Fibroblast of skin of right quadriceps (primary cell): ENCODE results near the gene RNPEP.
A peak's percentile ranks its signal among the peaks of the same experiment; 100 is the strongest.
"Not testable (repeated sequence)": the region's sequence is repeated elsewhere in the genome, so short reads cannot be mapped to it uniquely, and the experiment has no call there.

Experiments used
- DNase-seq: peaks from one replicate; pipeline ENCODE4 v3.0.0-alpha.2; 2013

The RNPEP gene

DNA sequence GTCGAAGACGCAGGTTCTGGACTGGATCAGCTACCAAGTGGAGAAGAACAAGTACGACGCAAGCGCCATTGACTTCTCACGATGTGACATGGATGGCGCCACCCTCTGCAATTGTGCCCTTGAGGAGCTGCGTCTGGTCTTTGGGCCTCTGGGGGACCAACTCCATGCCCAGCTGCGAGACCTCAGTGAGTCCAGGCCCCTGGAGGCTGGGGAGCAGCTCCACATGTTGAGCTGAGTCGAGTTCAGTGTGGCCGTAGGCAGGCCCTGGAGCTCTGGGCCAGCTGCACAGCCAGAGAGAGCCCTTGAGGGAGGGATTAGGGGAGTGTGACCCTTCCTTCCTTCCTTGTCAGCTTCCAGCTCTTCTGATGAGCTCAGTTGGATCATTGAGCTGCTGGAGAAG is 29.5 kb downstream of the RNPEP start:
- no peak for DNase-seq

DNA sequence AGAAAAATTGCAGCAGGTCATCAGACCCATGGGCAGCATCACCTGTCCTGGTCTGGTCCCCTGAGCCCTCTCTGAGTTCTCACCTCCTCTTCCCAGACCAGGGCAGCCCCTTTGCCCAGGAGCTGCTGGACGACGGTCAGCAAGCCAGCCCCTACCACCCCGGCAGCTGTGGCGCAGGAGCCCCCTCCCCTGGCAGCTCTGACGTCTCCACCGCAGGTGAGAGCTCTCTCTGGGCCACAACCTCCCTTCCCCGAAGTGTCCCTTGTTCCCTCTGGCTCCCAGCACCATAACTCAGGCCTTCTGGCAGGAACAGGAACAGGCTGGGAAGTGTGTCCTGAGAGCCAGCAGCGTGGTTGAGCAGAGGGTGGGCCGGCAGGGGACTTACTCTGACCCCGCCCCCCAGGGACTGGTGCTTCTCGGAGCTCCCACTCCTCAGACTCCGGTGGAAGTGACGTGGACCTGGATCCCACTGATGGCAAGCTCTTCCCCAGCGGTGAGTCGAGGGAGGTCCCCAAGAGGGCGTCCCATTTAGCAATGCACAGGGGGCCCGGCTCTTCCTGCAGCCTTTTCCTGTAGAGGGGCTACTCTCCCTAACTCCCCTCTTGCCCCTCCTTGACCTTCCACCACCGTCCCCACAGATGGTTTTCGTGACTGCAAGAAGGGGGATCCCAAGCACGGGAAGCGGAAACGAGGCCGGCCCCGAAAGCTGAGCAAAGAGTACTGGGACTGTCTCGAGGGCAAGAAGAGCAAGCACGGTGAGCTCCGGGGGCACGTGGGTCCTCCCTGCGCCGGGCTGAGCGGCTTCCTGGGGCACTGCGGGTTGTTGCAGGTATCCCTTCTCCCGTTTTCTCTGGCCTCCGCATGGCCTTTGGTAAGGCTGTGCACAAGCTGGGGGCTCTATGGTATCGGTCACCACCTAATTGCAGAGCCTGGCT is 30.4 kb downstream of the RNPEP start:
- DNase-seq = no peak

DNA sequence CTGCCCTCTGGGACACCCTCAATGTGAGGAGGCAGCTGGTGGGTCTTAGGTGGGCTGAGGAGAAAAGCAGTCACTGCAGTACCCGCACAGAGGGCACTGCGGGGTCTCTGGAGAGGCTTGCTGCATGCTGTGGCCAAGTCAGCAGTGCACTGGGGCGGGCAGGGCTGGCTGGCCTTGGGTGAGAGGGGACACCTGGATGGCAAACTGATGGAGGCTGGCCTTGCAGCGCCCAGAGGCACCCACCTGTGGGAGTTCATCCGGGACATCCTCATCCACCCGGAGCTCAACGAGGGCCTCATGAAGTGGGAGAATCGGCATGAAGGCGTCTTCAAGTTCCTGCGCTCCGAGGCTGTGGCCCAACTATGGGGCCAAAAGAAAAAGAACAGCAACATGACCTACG is 31.2 kb downstream of the RNPEP start:
- DNase-seq = no peak

DNA sequence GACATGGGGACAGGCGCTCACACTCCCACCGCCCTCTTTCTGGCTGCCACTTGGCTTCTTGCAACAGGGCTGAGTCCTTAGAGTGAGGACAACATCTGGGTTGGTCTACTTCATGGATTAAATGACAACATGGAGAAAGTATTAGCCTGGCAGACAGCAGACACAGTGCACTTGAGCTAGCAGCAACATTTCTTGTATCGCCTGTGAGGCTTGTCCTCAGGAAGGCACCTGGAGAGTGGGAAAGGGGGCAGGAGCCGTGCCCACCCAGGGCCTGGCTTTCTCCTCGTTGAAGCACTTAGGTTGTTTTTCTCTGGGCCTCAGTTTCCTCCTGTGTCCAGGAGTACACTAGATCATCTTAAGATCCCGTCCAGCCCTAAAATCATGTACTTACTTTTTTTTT is 31.6 kb downstream of the RNPEP start:
- no peak for DNase-seq

DNA sequence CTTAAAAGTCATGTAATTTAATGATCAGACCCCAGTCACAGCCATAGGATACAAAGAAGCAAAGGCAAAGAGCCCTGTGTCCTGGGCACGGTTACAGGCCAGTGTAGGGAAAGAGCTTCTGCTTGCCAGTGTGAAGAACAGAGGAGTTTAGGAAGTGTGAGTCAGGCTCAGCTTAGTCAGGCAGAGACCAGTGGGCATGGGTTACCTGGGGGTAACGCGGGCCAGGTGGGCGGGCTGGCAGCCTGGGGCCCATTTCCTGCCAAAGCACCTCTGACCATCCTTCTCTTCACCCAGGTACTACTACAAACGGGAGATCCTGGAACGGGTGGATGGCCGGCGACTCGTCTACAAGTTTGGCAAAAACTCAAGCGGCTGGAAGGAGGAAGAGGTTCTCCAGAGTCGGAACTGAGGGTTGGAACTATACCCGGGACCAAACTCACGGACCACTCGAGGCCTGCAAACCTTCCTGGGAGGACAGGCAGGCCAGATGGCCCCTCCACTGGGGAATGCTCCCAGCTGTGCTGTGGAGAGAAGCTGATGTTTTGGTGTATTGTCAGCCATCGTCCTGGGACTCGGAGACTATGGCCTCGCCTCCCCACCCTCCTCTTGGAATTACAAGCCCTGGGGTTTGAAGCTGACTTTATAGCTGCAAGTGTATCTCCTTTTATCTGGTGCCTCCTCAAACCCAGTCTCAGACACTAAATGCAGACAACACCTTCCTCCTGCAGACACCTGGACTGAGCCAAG is 32.6 kb downstream of the RNPEP start:
- no peak for DNase-seq

DNA sequence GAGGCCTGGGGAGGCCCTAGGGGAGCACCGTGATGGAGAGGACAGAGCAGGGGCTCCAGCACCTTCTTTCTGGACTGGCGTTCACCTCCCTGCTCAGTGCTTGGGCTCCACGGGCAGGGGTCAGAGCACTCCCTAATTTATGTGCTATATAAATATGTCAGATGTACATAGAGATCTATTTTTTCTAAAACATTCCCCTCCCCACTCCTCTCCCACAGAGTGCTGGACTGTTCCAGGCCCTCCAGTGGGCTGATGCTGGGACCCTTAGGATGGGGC is 33.2 kb downstream of the RNPEP start:
- no peak for DNase-seq

DNA sequence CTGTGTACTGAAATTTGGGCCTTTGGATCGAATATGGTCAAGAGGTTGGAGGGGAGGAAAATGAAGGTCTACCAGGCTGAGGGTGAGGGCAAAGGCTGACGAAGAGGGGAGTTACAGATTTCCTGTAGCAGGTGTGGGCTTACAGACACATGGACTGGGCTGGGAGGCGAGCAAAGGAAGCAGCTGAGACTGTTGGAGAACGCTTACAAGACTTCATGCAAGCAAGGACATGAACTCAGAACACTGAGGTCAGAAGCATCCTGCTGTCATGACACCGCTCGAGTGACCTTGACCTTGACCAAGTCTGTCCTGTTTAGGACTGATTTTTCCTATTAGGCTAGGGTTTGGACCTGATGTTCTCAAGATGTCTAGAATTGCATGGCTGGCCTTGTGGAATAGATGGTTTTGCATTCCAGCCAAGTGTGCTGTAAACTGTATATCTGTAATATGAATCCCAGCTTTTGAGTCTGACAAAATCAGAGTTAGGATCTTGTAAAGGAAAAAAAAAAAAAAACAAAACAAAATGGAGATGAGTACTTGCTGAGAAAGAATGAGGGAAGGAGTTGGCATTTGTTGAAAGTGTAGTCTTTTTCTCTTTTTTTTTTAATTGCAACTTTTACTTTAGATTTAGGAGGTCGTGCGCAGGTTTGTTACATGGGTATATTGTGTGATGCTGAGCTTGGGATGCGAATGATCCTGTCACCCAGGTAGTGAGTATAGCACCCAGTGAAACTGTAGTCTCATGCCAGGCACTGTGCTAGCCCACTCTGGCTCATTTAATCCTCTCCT is 33.8 kb downstream of the RNPEP start:
- DNase-seq = peak; percentile 38

DNA sequence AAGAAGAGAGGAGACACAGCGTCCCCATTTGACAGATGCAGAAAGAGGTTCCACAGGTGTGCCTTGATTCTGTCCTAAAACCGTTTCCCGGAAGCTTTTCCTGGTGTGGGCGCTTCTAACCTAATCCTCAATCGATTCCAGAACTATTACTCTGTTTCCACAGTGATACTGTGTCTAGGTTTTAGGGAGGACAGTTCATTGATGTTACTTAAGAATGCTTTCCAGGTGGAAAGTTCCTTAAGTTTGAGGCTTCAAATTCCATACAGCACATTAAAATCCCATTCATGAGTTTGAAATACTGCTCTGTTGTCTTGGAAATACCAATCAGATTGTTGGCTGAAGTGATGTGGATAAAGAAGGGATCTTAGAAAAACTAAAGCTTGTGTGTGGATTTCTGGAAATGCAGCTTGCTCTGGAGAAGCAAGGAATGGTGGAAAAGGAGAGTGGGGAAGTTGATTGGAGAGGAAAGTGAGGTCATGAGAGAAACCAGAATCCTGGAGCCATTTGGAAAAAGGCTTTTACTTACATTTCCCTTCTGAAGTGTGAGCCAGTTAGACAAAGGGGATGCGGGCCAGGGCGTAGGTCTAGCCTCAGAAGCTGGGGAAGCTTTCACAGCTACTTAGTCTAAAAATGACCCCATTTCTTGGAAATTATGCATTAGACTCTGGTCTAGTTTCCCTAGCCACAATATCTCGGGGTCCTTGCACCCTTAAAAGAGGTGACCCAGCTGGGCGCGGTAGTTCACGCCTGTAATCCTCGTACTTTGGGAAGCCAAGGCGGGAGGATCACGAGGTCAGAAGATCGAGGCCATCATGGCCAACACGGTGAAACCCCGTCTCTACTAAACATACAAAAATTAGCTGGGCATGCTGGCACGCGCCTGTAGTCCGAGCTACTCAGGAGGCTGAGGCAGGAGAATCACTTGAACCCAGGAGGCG is 34.6 kb downstream of the RNPEP start:
- DNase-seq = no peak

DNA sequence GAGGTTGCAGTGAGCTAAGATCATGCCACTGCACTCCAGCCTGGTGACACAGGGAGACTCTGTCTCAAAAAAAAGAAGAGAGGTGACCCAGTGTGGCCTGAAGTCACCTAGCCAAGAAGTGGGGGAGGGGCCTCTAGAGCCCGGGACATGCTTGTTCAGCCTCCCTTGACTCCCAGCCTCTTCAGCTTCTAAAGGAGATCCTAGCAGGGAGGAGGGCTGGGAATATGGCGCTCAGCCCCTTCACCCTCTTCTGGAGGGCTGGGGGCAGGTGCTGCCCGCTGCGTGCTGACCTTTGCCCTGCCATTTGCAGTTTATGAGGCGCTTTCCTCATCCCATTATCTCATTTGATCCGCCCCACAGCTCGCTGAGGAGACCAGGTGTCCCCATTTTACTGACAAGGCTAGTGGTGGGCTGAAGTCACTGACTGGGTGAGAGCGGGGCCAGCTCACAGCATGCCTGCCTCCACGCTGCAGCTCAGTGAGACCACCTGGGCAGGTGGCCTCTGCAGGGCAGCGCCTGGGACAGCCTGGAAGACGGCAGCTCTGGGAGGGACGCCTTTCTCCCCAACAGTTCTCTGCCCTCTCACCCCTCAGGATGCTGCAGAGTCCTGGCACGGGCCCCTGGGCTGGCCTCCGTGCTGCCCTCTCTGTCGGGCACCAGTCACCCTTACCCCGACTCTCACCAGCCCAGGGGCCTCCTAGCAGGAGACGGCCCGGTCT is 35.5 kb downstream of the RNPEP start:
- no peak for DNase-seq

DNA sequence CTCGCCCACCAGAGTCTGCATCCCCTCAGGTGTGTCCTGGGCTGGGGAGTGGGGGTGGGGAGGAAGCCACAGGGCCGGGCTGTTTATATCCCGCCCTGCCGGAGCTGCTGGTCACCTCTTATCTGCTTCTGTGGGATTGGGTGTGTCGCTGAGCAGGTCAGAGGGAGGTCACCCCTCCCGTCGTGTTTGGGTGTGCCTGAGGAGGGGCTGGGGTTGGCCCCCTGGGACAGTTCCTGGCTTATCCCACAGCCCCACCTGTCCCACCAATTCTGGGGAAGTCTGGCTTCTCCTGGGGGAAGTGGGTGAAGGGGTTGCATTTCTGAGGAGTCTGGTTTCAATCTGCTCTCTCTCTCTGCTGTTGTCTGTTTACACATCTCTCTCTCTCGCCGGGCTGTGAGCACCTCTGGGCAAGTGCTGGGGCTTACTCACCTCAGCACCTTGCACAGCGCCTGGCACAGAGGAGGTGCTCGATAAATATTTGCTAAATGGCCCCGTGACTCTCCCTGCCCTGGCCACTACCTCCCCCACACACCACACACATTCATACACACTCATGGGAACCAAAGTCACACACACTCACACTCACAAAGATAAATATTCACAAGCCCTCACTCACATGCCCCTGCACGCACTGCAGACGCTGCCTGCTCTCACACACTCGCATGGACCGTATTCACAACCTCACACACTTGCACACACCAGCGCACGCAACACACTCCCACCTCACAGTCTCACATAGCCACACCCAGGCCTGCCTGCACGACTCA is 36.2 kb downstream of the RNPEP start:
- no peak for DNase-seq

DNA sequence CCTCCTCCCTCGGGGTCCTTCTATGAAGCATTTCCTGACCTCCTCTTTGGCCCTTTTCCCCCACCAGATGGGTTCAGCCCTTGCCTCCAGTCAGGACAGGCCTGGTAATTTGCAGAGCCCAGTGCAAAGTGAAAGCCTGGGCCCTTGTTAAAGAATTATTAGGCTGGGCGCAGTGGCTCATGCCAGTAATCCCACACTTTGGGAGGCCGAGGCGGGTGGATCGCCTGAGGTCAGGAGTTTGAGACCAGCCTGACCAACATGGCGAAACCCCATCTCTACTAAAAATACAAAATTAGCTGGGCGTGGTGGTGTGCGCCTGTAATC is 36.7 kb downstream of the RNPEP start:
- DNase-seq = not testable (repeated sequence)

DNA sequence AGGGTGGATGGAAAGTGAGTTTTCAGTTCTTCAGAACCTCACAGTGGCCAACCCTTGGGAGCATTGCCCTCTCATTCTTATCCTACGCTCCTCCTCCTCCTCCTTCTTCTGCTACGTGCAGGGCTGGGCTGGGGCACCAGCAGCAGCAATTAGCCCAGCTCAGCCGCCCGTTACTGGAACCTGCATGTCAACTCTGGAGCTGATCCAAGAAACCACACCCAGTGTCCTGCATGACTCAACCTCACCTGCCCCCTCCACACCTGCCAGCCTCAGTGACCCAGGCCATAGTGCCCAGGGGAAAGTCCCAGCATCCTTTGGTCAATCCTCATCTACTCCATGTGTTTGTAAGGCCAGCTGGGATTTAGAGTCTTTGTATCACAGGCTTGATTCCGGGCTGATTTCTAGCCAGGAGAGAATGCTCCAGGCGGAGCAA is 40.6 kb downstream of the RNPEP start:
- no peak for DNase-seq

DNA sequence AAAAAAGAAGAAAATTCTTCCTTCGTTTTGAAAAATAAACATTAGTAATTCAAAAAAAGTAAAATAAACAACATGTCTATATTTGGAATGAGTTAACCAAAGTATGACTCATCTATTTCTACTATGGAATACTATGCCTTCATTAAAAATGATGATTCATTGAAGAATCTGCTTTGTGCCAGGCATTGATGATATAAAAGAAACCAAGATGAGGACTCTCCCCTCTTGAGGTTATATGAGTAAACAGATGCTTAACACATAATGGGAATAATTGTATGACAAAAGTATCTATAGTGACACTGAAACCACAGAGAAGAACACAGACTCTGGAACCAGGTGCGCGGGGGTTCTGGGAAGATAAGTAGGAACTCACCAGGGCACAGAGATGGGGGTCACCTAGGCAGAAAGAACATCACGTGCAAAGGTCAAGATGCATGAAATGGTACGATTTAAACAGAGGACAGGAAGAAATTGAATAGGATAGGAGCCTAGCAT is 46.8 kb downstream of the RNPEP start:
- DNase-seq = peak; percentile 90

DNA sequence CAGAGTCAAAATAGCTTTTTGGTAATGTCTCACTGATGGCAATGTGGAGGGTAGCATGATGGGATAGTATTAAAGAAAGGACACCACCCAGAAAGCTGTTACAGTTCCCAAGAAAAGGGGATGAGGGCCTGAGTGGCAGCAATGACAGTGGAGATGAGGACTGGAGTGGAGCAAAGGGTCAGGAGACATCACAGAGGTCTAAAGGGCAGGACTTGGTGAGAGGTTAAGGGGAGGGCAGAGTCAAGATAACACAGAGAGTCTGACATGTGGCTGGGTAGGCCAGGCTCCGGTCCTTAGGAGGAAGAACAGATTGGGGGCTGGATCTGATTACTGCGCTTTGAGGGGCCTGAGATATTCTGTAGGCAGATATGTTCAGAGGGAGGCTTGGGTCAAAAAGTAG is 47.3 kb downstream of the RNPEP start:
- DNase-seq = no peak

DNA sequence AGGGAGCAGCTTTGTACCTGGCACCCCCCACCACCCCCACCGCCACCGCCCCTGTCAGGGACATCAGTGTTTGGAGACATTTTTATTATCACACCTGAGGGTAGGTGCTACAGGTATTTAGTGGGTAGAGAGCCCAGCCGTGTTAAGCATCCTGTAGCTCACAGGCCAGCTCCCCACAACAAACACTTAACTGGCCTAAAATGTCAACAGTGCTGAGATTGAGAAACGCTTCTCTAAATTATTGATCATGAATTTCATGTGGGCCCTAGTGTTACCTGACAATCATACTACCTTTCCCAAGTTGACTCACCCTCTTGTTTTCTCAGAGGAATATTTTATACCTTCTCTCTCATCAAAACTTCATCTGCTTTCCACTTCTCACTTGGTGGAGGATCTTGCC is 49.3 kb downstream of the RNPEP start:
- no peak for DNase-seq

DNA sequence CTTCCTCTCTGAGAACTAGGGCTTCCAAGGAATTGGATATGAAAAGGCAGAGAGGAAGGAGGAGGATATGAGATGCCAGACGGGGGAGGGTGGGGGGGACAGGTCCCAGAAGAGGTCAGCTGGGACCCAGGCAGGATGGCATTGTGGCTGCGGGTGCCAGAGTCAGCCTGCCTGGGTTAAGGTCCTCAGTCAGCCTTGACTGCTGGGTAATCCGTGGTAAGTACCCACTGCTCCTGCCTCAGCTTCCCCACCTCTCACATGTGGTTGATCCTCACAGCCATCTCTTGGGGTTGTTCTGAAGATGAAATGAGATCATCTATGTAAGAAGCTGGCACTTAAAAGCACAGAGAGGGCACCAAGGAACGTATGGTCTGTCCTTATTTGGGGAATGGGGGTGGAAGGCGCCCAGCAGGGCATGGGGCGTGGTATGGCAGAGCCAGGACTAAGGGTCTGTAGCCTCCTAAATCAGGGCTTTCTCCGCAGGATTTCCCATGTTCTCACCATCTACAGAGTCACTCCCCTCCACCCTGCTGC is 51.8 kb downstream of the RNPEP start:
- no peak for DNase-seq

DNA sequence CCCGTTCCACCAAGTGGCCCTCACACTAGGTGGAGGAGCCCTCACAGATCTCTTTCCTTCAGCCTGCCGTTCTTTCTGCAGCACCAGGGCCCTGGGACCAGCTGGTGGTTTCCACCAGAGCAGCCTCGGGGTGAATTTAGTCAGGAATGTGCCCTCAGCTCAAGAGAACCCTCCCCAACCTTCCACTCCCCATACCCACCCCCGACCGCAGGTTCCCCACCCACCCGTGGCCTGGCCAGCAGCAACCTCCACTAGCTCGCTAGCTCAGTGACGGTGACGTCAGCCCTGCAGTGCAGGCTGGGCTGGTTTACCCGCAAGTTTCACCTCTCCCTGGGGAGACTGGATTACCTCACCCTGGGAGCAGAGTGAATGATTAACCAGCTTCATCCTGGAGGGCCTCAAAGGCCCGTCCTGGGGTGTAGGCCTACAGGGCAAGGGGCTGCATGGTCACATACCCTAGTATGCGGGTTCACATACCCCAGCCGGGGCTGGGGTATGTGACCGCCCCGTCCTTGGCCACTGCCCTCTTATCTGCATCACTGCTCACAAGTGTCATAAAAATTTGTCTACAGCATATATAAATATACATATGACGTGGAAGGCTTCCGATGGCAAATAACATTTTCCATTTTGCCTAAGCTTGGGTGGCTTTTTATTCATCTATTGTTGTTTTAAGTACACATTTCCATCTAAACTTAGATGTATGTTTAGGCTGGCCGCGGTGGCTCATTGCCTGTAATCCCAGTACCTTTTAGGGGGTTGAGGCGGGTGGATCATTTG is 52.4 kb downstream of the RNPEP start:
- DNase-seq = peak; percentile 95

DNA sequence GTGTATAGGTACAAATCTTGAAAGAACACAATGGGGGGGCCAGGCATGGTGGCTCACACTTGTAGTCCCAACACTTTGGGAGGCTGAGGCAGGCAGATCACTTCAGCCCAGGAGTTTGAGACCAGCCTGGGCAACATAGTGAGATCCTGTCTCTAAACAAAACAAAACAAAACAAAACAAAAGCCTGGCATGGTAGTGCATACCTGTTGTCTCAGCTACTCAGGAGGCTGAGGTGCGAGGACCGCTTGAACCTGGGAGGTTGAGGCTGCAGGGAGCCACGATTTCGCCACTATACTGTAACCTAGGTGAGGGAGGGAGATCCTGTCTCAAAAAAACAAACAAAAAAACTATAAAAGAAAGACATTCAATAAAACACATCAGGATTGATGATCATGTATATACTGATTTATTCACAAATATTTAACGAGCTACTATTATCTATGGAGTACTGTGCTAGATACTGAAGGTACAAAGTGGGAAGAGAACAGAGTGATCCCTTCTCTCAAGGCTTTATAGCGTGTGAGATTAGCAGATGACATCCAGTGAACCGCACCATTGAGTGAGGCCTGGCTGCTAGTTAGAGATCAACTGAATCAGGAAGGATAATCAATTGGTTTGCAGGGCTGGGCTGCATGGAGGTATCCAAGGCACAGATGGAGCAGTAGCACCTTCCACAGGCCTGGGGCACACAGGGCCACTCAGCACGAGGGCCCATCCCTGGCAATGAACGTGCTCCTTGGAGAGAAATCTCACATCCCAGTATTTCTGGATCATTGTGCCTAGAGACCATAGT is 54.3 kb downstream of the RNPEP start:
- no peak for DNase-seq

DNA sequence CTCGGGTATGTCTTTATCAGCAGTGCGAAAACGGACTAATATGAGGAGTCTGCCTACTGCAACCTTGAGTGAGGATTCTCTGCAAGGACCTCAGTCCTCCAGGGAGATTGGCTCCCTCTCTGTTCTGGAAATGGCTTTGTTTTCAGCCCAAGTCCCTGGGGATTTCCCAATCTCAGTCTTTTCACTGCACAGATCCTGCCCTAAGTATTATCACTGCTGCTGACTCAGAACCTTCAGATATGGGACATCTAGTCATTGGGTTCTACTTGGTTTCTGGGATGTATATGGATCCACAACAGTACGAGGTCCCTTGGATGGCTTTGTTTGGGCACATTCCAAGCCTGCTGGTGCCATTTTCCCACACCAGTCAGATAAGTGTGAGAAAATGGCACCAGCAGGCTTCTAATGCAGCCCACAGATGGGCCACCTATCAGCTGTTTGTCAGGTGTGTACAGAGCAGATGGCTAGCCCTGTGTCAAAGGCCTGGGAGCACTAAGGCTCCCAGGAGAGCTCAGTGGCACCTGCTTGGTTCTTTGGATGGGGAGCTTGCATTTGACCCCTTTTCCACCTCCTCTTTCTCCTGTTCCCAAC is 55.4 kb downstream of the RNPEP start:
- DNase-seq = no peak
